GM12878 (cell line): ENCODE data around the gene CDH4. TPM values are rescaled to one million over a fixed set of nuclear protein-coding genes. Genes with fewer than 3 reads are reported as not detected.
A peak's percentile ranks its signal among the peaks of the same experiment; 100 is the strongest.

Source experiments
- ATAC-seq: fragments of 200-7000 bp; cut with Tn5 transposase; 3 replicates; pipeline ENCODE4 v1.9.1; 2020; ENCODE audit warnings: mild to moderate bottlenecking, moderate library complexity
- BruUV-seq: library from RNA; stranded (reverse); fragments of 400-500 nt; replicated peaks from 2 replicates; lab custom pipeline; 2021; lab: Mats Ljungman, UMichigan
- CTCF ChIA-PET: fragments of 300-600 bp; sonication (Branson Sonifier 250); formaldehyde crosslinking; extraction: SDS; loops from one replicate; lab custom pipeline; 2021; ENCODE audit warnings: inconsistent platforms; lab: Yijun Ruan, JAX
- POLR2A ChIA-PET: fragments of 350-600 bp; formaldehyde crosslinking; extraction: SDS; loops from one replicate; lab custom pipeline; 2021; ENCODE audit warnings: inconsistent platforms; lab: Charles Lee
- RAD21 ChIA-PET: fragments of 300-600 bp; sonication (Branson Sonifier 250); formaldehyde crosslinking; loops from one replicate; lab custom pipeline; 2023; ENCODE audit warnings: antibody characterized with exemption; ENCODE audit not compliant: unreplicated experiment; lab: Charles Lee
- SMC1A ChIA-PET: fragments of 300-600 bp; sonication (Branson Sonifier 250); formaldehyde crosslinking; loops from one replicate; lab custom pipeline; 2023; ENCODE audit not compliant: unreplicated experiment, uncharacterized antibody; lab: Charles Lee
- DNase-seq: peaks from one replicate; pipeline ENCODE4 v3.0.0-alpha.2; 2011; ENCODE audit warnings: low read depth, low spot score
- FAIRE-seq: peaks from 3 replicates; lab custom pipeline; 2011; peaks lifted over from hg19 to GRCh38; lab: Jason Lieb, UNC
- H2AFZ ChIP-seq: 2 replicates; pipeline ENCODE4 v1.6.0; 2011; ENCODE audit warnings: low read depth, low read length, control low read depth; ENCODE audit not compliant: control insufficient read depth
- H3K27ac ChIP-seq: 2 replicates; pipeline ENCODE4 v1.5.1; 2011; ENCODE audit warnings: control low read depth; ENCODE audit not compliant: control insufficient read depth, insufficient read depth
- H3K27me3 ChIP-seq, 2 experiments: replicated peaks in 1 of 2; 2 replicates each; pipeline versions ENCODE4 v1.6.0 to v1.6.1; 2011; ENCODE audit warnings: low read length in 1 of 2; ENCODE audit not compliant: control insufficient read depth in 2 of 2, insufficient read depth in 2 of 2
- H3K36me3 ChIP-seq, 2 experiments: 2 replicates each; pipeline ENCODE4 v1.5.1; 2011; ENCODE audit warnings: low read length in 1 of 2; ENCODE audit not compliant: control insufficient read depth in 2 of 2, insufficient read depth in 2 of 2
- H3K4me1 ChIP-seq: 2 replicates; pipeline ENCODE4 v1.6.1; 2011; ENCODE audit warnings: mild to moderate bottlenecking, low read length, moderate library complexity, mixed read lengths; ENCODE audit not compliant: control insufficient read depth, insufficient read depth
- H3K4me2 ChIP-seq: 2 replicates; pipeline ENCODE4 v1.6.0; 2011; ENCODE audit warnings: control low read depth; ENCODE audit not compliant: control insufficient read depth, insufficient read depth
- H3K4me3 ChIP-seq: fragments of 200-600 bp; sonication (generic); 2 replicates; pipeline ENCODE4 v1.5.1; 2016
- H3K79me2 ChIP-seq: 2 replicates; pipeline ENCODE4 v1.6.0; 2011; ENCODE audit warnings: low read length; ENCODE audit not compliant: control insufficient read depth, insufficient read depth
- H3K9ac ChIP-seq: 2 replicates; pipeline ENCODE4 v1.8.0; 2011; ENCODE audit warnings: low read length, control low read depth, mixed read lengths; ENCODE audit not compliant: control insufficient read depth, insufficient read depth
- H3K9me3 ChIP-seq: replicated peaks from 3 replicates; pipeline ENCODE4 v1.5.1; 2011; ENCODE audit warnings: mild to moderate bottlenecking, low read length; ENCODE audit not compliant: control insufficient read depth, insufficient read depth
- H4K20me1 ChIP-seq: 2 replicates; pipeline ENCODE4 v1.6.0; 2011; ENCODE audit not compliant: control insufficient read depth, insufficient read depth
- NKRF ChIP-seq: fragments of 450-650 bp; conservative IDR thresholded peaks from 2 replicates; pipeline ENCODE4 v1.6.1; 2017; ENCODE audit warnings: mild to moderate bottlenecking, moderate library complexity
- NR2F1 ChIP-seq: fragments of 450-650 bp; conservative IDR thresholded peaks from 2 replicates; pipeline ENCODE4 v1.6.1; 2017; ENCODE audit warnings: mild to moderate bottlenecking
- TCF12 ChIP-seq: IDR thresholded peaks from 2 replicates; pipeline ENCODE4 v1.6.1; 2011; ENCODE audit warnings: low read depth, mild to moderate bottlenecking, low read length
- WGBS: methylation state at CpG from one replicate; pipeline ENCODE4 v1.1.6; 2016; ENCODE audit warnings: low lambda C conversion rate; ENCODE audit not compliant: insufficient replicate concordance, insufficient coverage; ENCODE audit errors: missing lambda C conversion rate; 5-methylcytosine and 5-hydroxymethylcytosine counted together
- in situ Hi-C: fragments of 300-500 bp; cut with MboI; formaldehyde crosslinking; loops from 9 replicates; pipeline ENCODE4 v1.14.3; 2018; ENCODE audit warnings: mixed read lengths
- intact Hi-C: fragments of 100-400 bp; cut with micrococcal nuclease; formaldehyde crosslinking; loops from one replicate; pipeline ENCODE4 v1.14.2; 2022; ENCODE audit not compliant: unreplicated experiment
- polyA plus RNA-seq, 11 experiments: library from polyadenylated mRNA; depleted of rRNA in 4 of 11; unstranded in 6 of 11; stranded (reverse) in 5 of 11; fragments of >200 nt; fragmentation: Nextera tagmentation in 4 of 11; fragmentation: Illumina TruSeq in 1 of 11; extraction: Ambion mirVana in 4 of 11; extraction: Trizol in 1 of 11; gene quantifications; 1 replicate in 1 of 11; 2 replicates in 10 of 11; pipeline versions ENCODE4 v1.2.1 to v1.2.3, GENCODE V29; 2011 to 2016; ENCODE audit warnings: inconsistent platforms in 2 of 11, missing spikeins in 2 of 11, low read depth in 1 of 11
- total RNA-seq, 4 experiments: library from RNA; depleted of rRNA in 3 of 4; stranded (reverse); fragments of >200 nt in 3 of 4; fragmentation: Illumina TruSeq in 1 of 4; extraction: Trizol in 1 of 4; gene quantifications; 2 replicates each; pipeline versions ENCODE4 v1.2.1 to v1.2.3, GENCODE V29; 2013 to 2021

The CDH4 gene
- total and polyA plus RNA-seq, 10 of the 15 experiments (the other 5 are each of a cell fraction or from before 2014, with no cell fraction given), result not detected

GRCh38 chr20:61908057-61909026 lies 656.3 kb downstream of the CDH4 start:
- no peaks in the 10 kb centered on the region for H3K79me2 ChIP-seq
- no TSS peak for BruUV-seq
- ChIA-PET RAD21 (no interaction called here), CTCF (interaction anchor here (1.1 to 4.1 kb wide), 3 partner anchors 12 to 21 kb away, joined by 3 to 18 read pairs (median 4); no protein-coding TSS in a partner anchor), POLR2A (no interaction called here), SMC1A (no interaction called here)
- ATAC-seq (no peak), FAIRE-seq (no peak), DNase-seq (no peak)
- peaks cover 22% of the 10 kb centered on the region for H3K4me1 ChIP-seq
- no peak overlapping the region for H3K4me3 ChIP-seq
- 0 out of 2 replicates have a peak, but pooled peaks have one; percentile 39 for TF ChIP-seq TCF12
- no peak for TF ChIP-seq NKRF
- TF ChIP-seq NR2F1, result 0 out of 2 replicates have a peak, but pooled peaks have one; percentile 20
- in situ Hi-C loops, result loop anchor here (5.0 kb wide), 1 partner anchor 51 kb away; no protein-coding TSS in a partner anchor
- H2AFZ ChIP-seq, result no peak overlapping the region
- no peak overlapping the region; the same call in 1 of the 2 replicates for H3K4me2 ChIP-seq
- H3K9ac ChIP-seq, result no peak overlapping the region
- intact Hi-C loops, result no loop called here
- H3K36me3 ChIP-seq, result no peaks in the 10 kb centered on the region
- WGBS, result 45% methylated on average over 33 of the region's 38 CpGs
- peaks cover 8% of the 10 kb centered on the region for H3K9me3 ChIP-seq
- no peaks in the 10 kb centered on the region for H3K27me3 ChIP-seq
- no peaks in the 10 kb centered on the region for H4K20me1 ChIP-seq
- H3K27ac ChIP-seq, result no peak overlapping the region
